Ishikawa (cell line): ENCODE measurements around the gene GSG1L2.

Experiments
- CEBPB ChIP-seq: IDR thresholded peaks from 2 replicates; pipeline ENCODE4 v1.6.1; 2012
- CREB1 ChIP-seq: IDR thresholded peaks from 2 replicates; pipeline ENCODE4 v1.6.1; 2012; ENCODE audit warnings: low read depth
- EP300 ChIP-seq: IDR thresholded peaks from 2 replicates; pipeline ENCODE4 v1.6.1; 2012; ENCODE audit warnings: borderline replicate concordance
- FOXM1 ChIP-seq: IDR thresholded peaks from 2 replicates; pipeline ENCODE4 v1.6.1; 2012; ENCODE audit warnings: low read depth, borderline replicate concordance
- NFIC ChIP-seq: IDR thresholded peaks from 2 replicates; pipeline ENCODE4 v1.6.1; 2012
- RAD21 ChIP-seq: IDR thresholded peaks from 2 replicates; pipeline ENCODE4 v1.6.1; 2012; ENCODE audit warnings: low read depth
- TAF1 ChIP-seq: IDR thresholded peaks from 2 replicates; pipeline ENCODE4 v1.6.1; 2012; ENCODE audit warnings: low read depth, mild to moderate bottlenecking
- TCF12 ChIP-seq: IDR thresholded peaks from 2 replicates; pipeline ENCODE4 v1.6.1; 2012; ENCODE audit warnings: low read depth
- TEAD4 ChIP-seq: IDR thresholded peaks from 2 replicates; pipeline ENCODE4 v1.6.1; 2012
- YY1 ChIP-seq: IDR thresholded peaks from 2 replicates; pipeline ENCODE4 v1.6.1; 2012; ENCODE audit warnings: low read depth
- ZBTB7A ChIP-seq: IDR thresholded peaks from 2 replicates; pipeline ENCODE4 v1.6.1; 2012; ENCODE audit warnings: low read depth
- TF ChIP-seq, protein P1 (sequence below): IDR thresholded peaks from 2 replicates; pipeline ENCODE4 v1.6.1; 2012
- TF ChIP-seq, protein P2 (sequence below): IDR thresholded peaks from 2 replicates; pipeline ENCODE4 v1.6.1; 2012
- TF ChIP-seq, protein P3 (sequence below): IDR thresholded peaks from 2 replicates; pipeline ENCODE4 v1.6.1; 2012; ENCODE audit warnings: low read depth, mild to moderate bottlenecking

The GSG1L2 gene

GRCh38 chr17:9862220-9862619 lies 40.3 kb upstream of the GSG1L2 start:
- TF ChIP-seq TCF12 (no peak), EP300 (no peak), TEAD4 (no peak)
- TF ChIP-seq, protein P1, sequence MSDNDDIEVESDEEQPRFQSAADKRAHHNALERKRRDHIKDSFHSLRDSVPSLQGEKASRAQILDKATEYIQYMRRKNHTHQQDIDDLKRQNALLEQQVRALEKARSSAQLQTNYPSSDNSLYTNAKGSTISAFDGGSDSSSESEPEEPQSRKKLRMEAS: no peak

GRCh38 chr17:9860851-9861250 lies 39.0 kb upstream of the GSG1L2 start:
- TF ChIP-seq FOXM1 (no peak), TCF12 (no peak), RAD21 (no peak)

DNA sequence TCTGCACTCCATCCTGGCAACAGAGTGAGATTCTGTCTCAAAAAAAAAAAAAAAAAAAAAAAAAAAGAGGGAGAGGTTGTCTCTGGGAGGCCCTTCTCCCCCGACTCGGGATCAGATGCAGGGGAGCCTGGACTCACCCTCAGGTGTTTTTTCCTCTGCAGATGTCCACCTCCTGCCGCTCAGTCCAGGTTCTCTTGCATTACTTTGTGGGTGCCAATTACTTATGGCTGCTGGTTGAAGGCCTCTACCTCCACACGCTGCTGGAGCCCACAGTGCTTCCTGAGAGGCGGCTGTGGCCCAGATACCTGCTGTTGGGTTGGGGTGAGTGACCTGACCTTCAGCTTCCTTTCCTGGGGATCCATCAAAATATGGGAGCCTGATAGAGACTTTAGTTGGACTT lies 37.9 kb upstream of the GSG1L2 start:
- no peak for TF ChIP-seq ZBTB7A
- no peak for TF ChIP-seq TAF1
- no peak for TF ChIP-seq YY1
- no peak for TF ChIP-seq RAD21
- no peak for TF ChIP-seq CREB1

- TF ChIP-seq, protein P2, sequence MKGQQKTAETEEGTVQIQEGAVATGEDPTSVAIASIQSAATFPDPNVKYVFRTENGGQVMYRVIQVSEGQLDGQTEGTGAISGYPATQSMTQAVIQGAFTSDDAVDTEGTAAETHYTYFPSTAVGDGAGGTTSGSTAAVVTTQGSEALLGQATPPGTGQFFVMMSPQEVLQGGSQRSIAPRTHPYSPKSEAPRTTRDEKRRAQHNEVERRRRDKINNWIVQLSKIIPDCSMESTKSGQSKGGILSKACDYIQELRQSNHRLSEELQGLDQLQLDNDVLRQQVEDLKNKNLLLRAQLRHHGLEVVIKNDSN: no peak
- TF ChIP-seq TEAD4: no peak
- TF ChIP-seq, protein P1: no peak
- TF ChIP-seq TAF1: no peak
- no peak for TF ChIP-seq CEBPB
- TF ChIP-seq EP300: no peak
- TF ChIP-seq FOXM1: no peak
- TF ChIP-seq NFIC: no peak
- no peak for TF ChIP-seq YY1
These were observed 33.2 kb upstream of the GSG1L2 start for GRCh38 chr17:9855036-9855435.

- TF ChIP-seq TCF12 (no peak), TAF1 (no peak), NFIC (no peak), TEAD4 (no peak), CEBPB (no peak), EP300 (no peak), FOXM1 (no peak), RAD21 (no peak), ZBTB7A (no peak), YY1 (no peak)
- TF ChIP-seq, protein P3, sequence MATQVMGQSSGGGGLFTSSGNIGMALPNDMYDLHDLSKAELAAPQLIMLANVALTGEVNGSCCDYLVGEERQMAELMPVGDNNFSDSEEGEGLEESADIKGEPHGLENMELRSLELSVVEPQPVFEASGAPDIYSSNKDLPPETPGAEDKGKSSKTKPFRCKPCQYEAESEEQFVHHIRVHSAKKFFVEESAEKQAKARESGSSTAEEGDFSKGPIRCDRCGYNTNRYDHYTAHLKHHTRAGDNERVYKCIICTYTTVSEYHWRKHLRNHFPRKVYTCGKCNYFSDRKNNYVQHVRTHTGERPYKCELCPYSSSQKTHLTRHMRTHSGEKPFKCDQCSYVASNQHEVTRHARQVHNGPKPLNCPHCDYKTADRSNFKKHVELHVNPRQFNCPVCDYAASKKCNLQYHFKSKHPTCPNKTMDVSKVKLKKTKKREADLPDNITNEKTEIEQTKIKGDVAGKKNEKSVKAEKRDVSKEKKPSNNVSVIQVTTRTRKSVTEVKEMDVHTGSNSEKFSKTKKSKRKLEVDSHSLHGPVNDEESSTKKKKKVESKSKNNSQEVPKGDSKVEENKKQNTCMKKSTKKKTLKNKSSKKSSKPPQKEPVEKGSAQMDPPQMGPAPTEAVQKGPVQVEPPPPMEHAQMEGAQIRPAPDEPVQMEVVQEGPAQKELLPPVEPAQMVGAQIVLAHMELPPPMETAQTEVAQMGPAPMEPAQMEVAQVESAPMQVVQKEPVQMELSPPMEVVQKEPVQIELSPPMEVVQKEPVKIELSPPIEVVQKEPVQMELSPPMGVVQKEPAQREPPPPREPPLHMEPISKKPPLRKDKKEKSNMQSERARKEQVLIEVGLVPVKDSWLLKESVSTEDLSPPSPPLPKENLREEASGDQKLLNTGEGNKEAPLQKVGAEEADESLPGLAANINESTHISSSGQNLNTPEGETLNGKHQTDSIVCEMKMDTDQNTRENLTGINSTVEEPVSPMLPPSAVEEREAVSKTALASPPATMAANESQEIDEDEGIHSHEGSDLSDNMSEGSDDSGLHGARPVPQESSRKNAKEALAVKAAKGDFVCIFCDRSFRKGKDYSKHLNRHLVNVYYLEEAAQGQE: no peak
These were observed 32.4 kb upstream of the GSG1L2 start for GRCh38 chr17:9854255-9854654.

GRCh38 chr17:9850151-9850550 lies 28.3 kb upstream of the GSG1L2 start:
- no peak for TF ChIP-seq CEBPB
- no peak for TF ChIP-seq CREB1
- TF ChIP-seq, protein P3: no peak
- no peak for TF ChIP-seq EP300
- no peak for TF ChIP-seq TEAD4

DNA sequence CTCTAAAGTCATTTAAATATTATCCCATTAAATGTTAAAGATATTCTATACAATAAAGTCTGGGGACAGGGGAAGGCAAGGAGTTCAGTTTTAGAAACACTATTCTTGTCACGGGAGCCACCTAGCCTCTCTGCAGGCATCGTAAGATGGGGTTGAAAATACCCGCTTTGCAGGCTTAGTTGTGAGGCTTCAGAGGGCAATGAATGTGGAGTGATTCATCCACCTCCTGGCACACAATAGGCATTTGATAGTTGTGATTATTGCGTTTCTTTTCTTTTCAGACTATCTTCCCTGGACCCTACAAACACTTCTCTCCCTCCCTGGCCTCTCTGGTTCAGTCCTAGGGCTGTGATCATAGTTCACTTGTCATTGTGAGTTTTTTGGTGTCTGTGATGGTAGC lies 23.4 kb upstream of the GSG1L2 start:
- TF ChIP-seq TAF1 (no peak), TEAD4 (no peak), EP300 (no peak), FOXM1 (no peak), CREB1 (no peak), NFIC (no peak)
- TF ChIP-seq, protein P2: no peak
- TF ChIP-seq, protein P3: no peak
